Heart left ventricle (tissue), 16 donors: Measurements from ENCODE around the gene ABCF3. TPM values are rescaled to one million over a fixed set of nuclear protein-coding genes. Genes with fewer than 3 reads are reported as not detected.

Experiments used
- ATAC-seq, 4 donors: fragments of 200-7000 bp; cut with Tn5 transposase; one replicate each; pipeline ENCODE4 v1.9.1; 2020 to 2022; ENCODE audit warnings: moderate library complexity in 4 of 4, mild to moderate bottlenecking in 3 of 4, moderate number of reproducible peaks in 1 of 4
- DNase-seq, 5 donors: peaks; one replicate each; pipeline ENCODE4 v3.0.0-alpha.2; 2020
- H3K27ac ChIP-seq, 12 donors: fragments of 200-600 bp; sonication (generic) in 4 of 12; one replicate each; pipeline versions ENCODE4 v1.5.0 to v1.8.0; 2016 to 2022; ENCODE audit warnings: mild to moderate bottlenecking in 2 of 12
- H3K27me3 ChIP-seq, 9 donors: fragments of 200-600 bp; sonication (generic) in 2 of 9; one replicate each; pipeline versions ENCODE4 v1.5.1 to v1.8.0; 2016 to 2022; ENCODE audit warnings: mild to moderate bottlenecking in 3 of 9
- H3K36me3 ChIP-seq, 9 donors: fragments of 200-600 bp; sonication (generic) in 2 of 9; one replicate each; pipeline versions ENCODE4 v1.5.0 to v1.8.0; 2018 to 2022; ENCODE audit warnings: mild to moderate bottlenecking in 2 of 9
- H3K4me1 ChIP-seq, 12 donors: fragments of 200-600 bp; sonication (generic) in 4 of 12; one replicate each; pipeline versions ENCODE4 v1.5.0 to v1.8.0; 2016 to 2022; ENCODE audit warnings: mild to moderate bottlenecking in 3 of 12
- H3K4me3 ChIP-seq, 12 donors: fragments of 200-600 bp; sonication (generic) in 4 of 12; one replicate each; pipeline versions ENCODE4 v1.5.0 to v1.8.0; 2017 to 2022; ENCODE audit warnings: mild to moderate bottlenecking in 9 of 12, moderate library complexity in 4 of 12
- H3K9me3 ChIP-seq, 12 donors: fragments of 200-600 bp; sonication (generic) in 4 of 12; one replicate each; pipeline versions ENCODE4 v1.5.0 to v1.8.0; 2016 to 2022; ENCODE audit warnings: mild to moderate bottlenecking in 1 of 12
- CTCF ChIP-seq, 12 donors: fragments of 200-600 bp; sonication (generic) in 4 of 12; IDR thresholded peaks; one replicate each; pipeline versions ENCODE4 v1.5.0 to v1.8.0; 2018 to 2022; ENCODE audit warnings: antibody characterized with exemption in 12 of 12, mild to moderate bottlenecking in 5 of 12
- POLR2A ChIP-seq, 2 donors: fragments of 450-650 bp; IDR thresholded peaks; one replicate each; pipeline ENCODE4 v1.6.1; 2017; ENCODE audit warnings: antibody characterized with exemption in 2 of 2, mild to moderate bottlenecking in 2 of 2, moderate library complexity in 2 of 2
- WGBS, 4 donors: extraction: QIAGEN DNeasy Blood & Tissue Kit in 2 of 4; methylation state at CpG; one replicate each; pipeline versions ENCODE4 v1.1.5 to v1.1.7; 2013 to 2018; 5-methylcytosine and 5-hydroxymethylcytosine counted together
- intact Hi-C, 10 donors: fragments of 100-400 bp; cut with DNase I; formaldehyde crosslinking; loops; one replicate each; pipeline versions ENCODE4 v1.11.1 to v1.14.2; 2022
- polyA plus RNA-seq, 2 donors: library from polyadenylated mRNA; stranded (reverse); fragments of 200-250 nt; gene quantifications; one replicate each; pipeline ENCODE4 v1.2.3, GENCODE V29; 2013
- total RNA-seq, 9 donors: library from RNA; depleted of rRNA in 2 of 9; stranded (reverse); fragments of >200 nt in 2 of 9; fragmentation: NEBNext Ultra II Directional in 3 of 9; extraction: Animal tissue kit (Norgen Biotek cat#: 25700) in 3 of 9; gene quantifications; one replicate each; pipeline versions ENCODE4 v1.1.0 to v1.2.4, GENCODE V29; 2016 to 2023
- donor health status: ischemic (EF 13 %, LVEDD 7.1; RV severe dilation, severe dysfunction).
- donor health status: healthy with polysubstance abuse.
- donor health status: DM: no; HTN: yes; CAD: no.
- donor health status: DM: no; HTN: no; CAD: no.
- donor health status: ischemic (EF 25% LVEDD 6.9; RV normal size, moderate dysfunction).
- donor health status: ischemic (EF 25% LVEDD 5.7; RV mildly dilated, moderate dysfunction).
- donor health status: healthy.
- donor health status: DM: yes; HTN: yes; CAD: no.
- donor health status: ischemic (EF 35%, LVEDD 5.7; RV mildly dilated, moderate dysfunction).
- donor health status: nonischemic (EF 11% LVEDD 7.7; RV severe dilation, severe dysfunction).
- donor health status: DM: yes; HTN: yes; CAD: no.
- donor health status: PGD.
- donor health status: ischemic (EF 29% LVEDD 5.4; RV normal size, mild dysfunction).
- donor health status: nonischemic (EF 23%, LVEDD 6.1; RV moderate dilation, normal function).

The ABCF3 gene
- total and polyA plus RNA-seq, 11 donors = 58.2 to 81.9 (median 69.2) TPM

GRCh38 chr3:184175981-184176376, 10.0 kb upstream of the ABCF3 start:
- Histone ChIP-seq H3K4me3 (peak overlapping the region; percentile 64 to 100 (median 97)), H3K27ac (peak overlapping the region; percentile 49 to 99 (median 96)), H3K9me3 (no peaks in the 10 kb centered on the region), H3K36me3 (peaks cover 3 to 66% (median 62%) of the 10 kb centered on the region in 9 donors), H3K27me3 (no peaks in the 10 kb centered on the region), H3K4me1 (peaks cover 0 to 60% (median 33%) of the 10 kb centered on the region in 12 donors)
- DNase-seq = no peak
- TF ChIP-seq POLR2A (IDR thresholded peaks at IDR 0.05) (no peak), CTCF (IDR thresholded peaks at IDR 0.05) (no peak)
- ATAC-seq = no peak
- intact Hi-C loops = loop anchor here in 4 of 10 donors (1.0 to 10.0 kb wide), 5 partner anchors 19 to 141 kb away; partner anchors contain the start of genes DVL3 (in 1 of the 4), EIF4G1 (in 1 of the 4) and PSMD2 (in 1 of the 4)
- 26 to 34% (median 29%) methylated on average over 3 of the region's 3 CpGs for WGBS, 4 donors

- no peak for TF ChIP-seq CTCF (IDR thresholded peaks at IDR 0.05)
- TF ChIP-seq POLR2A (IDR thresholded peaks at IDR 0.05) = no peak
- DNase-seq (peak; percentile 69 to 83 (median 77)), ATAC-seq (peak; percentile 24 to 60 (median 52))
- Histone ChIP-seq H3K36me3 (peaks cover 7 to 66% (median 62%) of the 10 kb centered on the region in 9 donors), H3K27me3 (no peaks in the 10 kb centered on the region), H3K9me3 (no peaks in the 10 kb centered on the region), H3K27ac (peak overlapping the region; percentile 49 to 99 (median 96)), H3K4me1 (peaks cover 0 to 60% (median 33%) of the 10 kb centered on the region in 12 donors), H3K4me3 (peak overlapping the region in 11 of 12 donors; percentile 64 to 100 (median 97))
- WGBS, 4 donors = 10 to 25% (median 19%) methylated on average over 12 to 19 of the region's 19 CpGs
- intact Hi-C loops = loop anchor here in 3 of 10 donors (1.0 to 10.0 kb wide), 4 partner anchors 9 to 141 kb away; partner anchors contain the start of genes EIF4G1 (in 1 of the 3) and PSMD2 (in 1 of the 3)
These were observed 9.3 kb upstream of the ABCF3 start for GRCh38 chr3:184176377-184177330.

GRCh38 chr3:184177331-184177731, 8.7 kb upstream of the ABCF3 start:
- peaks cover 10 to 66% (median 63%) of the 10 kb centered on the region in 9 donors for H3K36me3 ChIP-seq
- WGBS, 4 donors = 18 to 32% (median 25%) methylated on average over 4 of the region's 4 CpGs
- TF ChIP-seq POLR2A (IDR thresholded peaks at IDR 0.05) (no peak), CTCF (IDR thresholded peaks at IDR 0.05) (no peak)
- peak overlapping the region in 10 of 12 donors; percentile 90 to 99 (median 96) for H3K27ac ChIP-seq
- peak overlapping the region in 9 of 12 donors; percentile 64 to 100 (median 97) for H3K4me3 ChIP-seq
- H3K9me3 ChIP-seq = no peaks in the 10 kb centered on the region
- H3K27me3 ChIP-seq = no peaks in the 10 kb centered on the region
- DNase-seq (no peak), ATAC-seq (no peak)
- H3K4me1 ChIP-seq = peaks cover 0 to 60% (median 33%) of the 10 kb centered on the region in 12 donors
- intact Hi-C loops = loop anchor here in 3 of 10 donors (1.0 to 10.0 kb wide), 4 partner anchors 8 to 140 kb away; partner anchors contain the start of genes EIF4G1 (in 1 of the 3) and PSMD2 (in 1 of the 3)
